ENCODE results near the gene MCL1. TPM values are rescaled to one million over a fixed set of nuclear protein-coding genes. Genes with fewer than 3 reads are reported as not detected.

The MCL1 gene
- total and polyA plus RNA-seq, 2 donors (not counting 1 experiment from before 2014, with no cell fraction given), result 108 to 233 TPM

- peak within 1 kb of the TSS; percentile 87 for H3K4me2 ChIP-seq (ENCODE audit: extremely low read depth, insufficient read depth, low read length)
- no peaks in the 10 kb centered on the region for H3K79me2 ChIP-seq (ENCODE audit: control insufficient read depth, insufficient read depth, low read length)
- H3K4me1 ChIP-seq (ENCODE audit: control insufficient read depth, extremely low read depth, insufficient read depth, low read length), result peaks cover 14% of the 10 kb centered on the region
- DNase-seq (ENCODE audit: low read depth in 2 of 2), result peak; percentile 80 to 87
- no peaks in the 10 kb centered on the region for H3K36me3 ChIP-seq (ENCODE audit: control insufficient read depth, insufficient read depth, low read length)
- H3K9ac ChIP-seq (ENCODE audit: insufficient read depth, low read length), result peak within 1 kb of the TSS; percentile 61
- TF ChIP-seq, protein P1, sequence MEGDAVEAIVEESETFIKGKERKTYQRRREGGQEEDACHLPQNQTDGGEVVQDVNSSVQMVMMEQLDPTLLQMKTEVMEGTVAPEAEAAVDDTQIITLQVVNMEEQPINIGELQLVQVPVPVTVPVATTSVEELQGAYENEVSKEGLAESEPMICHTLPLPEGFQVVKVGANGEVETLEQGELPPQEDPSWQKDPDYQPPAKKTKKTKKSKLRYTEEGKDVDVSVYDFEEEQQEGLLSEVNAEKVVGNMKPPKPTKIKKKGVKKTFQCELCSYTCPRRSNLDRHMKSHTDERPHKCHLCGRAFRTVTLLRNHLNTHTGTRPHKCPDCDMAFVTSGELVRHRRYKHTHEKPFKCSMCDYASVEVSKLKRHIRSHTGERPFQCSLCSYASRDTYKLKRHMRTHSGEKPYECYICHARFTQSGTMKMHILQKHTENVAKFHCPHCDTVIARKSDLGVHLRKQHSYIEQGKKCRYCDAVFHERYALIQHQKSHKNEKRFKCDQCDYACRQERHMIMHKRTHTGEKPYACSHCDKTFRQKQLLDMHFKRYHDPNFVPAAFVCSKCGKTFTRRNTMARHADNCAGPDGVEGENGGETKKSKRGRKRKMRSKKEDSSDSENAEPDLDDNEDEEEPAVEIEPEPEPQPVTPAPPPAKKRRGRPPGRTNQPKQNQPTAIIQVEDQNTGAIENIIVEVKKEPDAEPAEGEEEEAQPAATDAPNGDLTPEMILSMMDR (conservative IDR thresholded peaks at IDR 0.05 in 1 of 2, IDR thresholded peaks at IDR 0.05 in 1 of 2; ENCODE audit: low read depth in 1 of 2, low read length in 2 of 2), result no peak
- no peak for TF ChIP-seq EZH2 (IDR thresholded peaks at IDR 0.05; ENCODE audit: low read length, missing control alignments)
- H4K20me1 ChIP-seq (ENCODE audit: control insufficient read depth, extremely low read depth, insufficient read depth, low read length), result no peaks in the 10 kb centered on the region
- peak within 1 kb of the TSS; percentile 50 for H2AFZ ChIP-seq (ENCODE audit: low read length)
- peak within 1 kb of the TSS; percentile 74 for H3K27ac ChIP-seq (ENCODE audit: insufficient read depth, low read length)
- H3K9me3 ChIP-seq (ENCODE audit: control insufficient read depth, insufficient read depth, low read depth, low read length), result no peaks in the 10 kb centered on the region
- no peaks in the 10 kb centered on the region for H3K27me3 ChIP-seq (ENCODE audit: control insufficient read depth, insufficient read depth, low read length)
- H3K4me3 ChIP-seq (replicated peaks in 1 of 4; ENCODE audit: control extremely low read depth in 1 of 4, insufficient read depth in 1 of 4, low read depth in 3 of 4, low read length in 4 of 4), result peak within 1 kb of the TSS; percentile 49 to 77 (median 60)
Measured at GRCh38 chr1:150548632-150549495, 30.5 kb downstream of the MCL1 start, which contains the start of gene ADAMTSL4. Gene ADAMTSL4, plus strand, starts transcription at chr1:150549408. Its CDS starts 2,881 bp downstream, at chr1:150552289.

- no peak for TF ChIP-seq EZH2 (IDR thresholded peaks at IDR 0.05; ENCODE audit: low read length, missing control alignments)
- peak overlapping the region; percentile 74 for H3K27ac ChIP-seq (ENCODE audit: insufficient read depth, low read length)
- no peaks in the 10 kb centered on the region for H3K27me3 ChIP-seq (ENCODE audit: control insufficient read depth, insufficient read depth, low read length)
- no peaks in the 10 kb centered on the region for H4K20me1 ChIP-seq (ENCODE audit: control insufficient read depth, extremely low read depth, insufficient read depth, low read length)
- no peak overlapping the region for H3K9ac ChIP-seq (ENCODE audit: insufficient read depth, low read length)
- no peaks in the 10 kb centered on the region for H3K36me3 ChIP-seq (ENCODE audit: control insufficient read depth, insufficient read depth, low read length)
- peak overlapping the region; percentile 49 to 70 (median 56) for H3K4me3 ChIP-seq (replicated peaks in 1 of 4; ENCODE audit: control extremely low read depth in 1 of 4, insufficient read depth in 1 of 4, low read depth in 3 of 4, low read length in 4 of 4)
- H2AFZ ChIP-seq (ENCODE audit: low read length), result no peak overlapping the region
- H3K79me2 ChIP-seq (ENCODE audit: control insufficient read depth, insufficient read depth, low read length), result no peaks in the 10 kb centered on the region
- DNase-seq (ENCODE audit: low read depth in 2 of 2), result no peak
- H3K9me3 ChIP-seq (ENCODE audit: control insufficient read depth, insufficient read depth, low read depth, low read length), result no peaks in the 10 kb centered on the region
- H3K4me2 ChIP-seq (ENCODE audit: extremely low read depth, insufficient read depth, low read length), result peak overlapping the region; percentile 86
- H3K4me1 ChIP-seq (ENCODE audit: control insufficient read depth, extremely low read depth, insufficient read depth, low read length), result peaks cover 14% of the 10 kb centered on the region
Measured at GRCh38 chr1:150548324-150548631, 31.1 kb downstream of the MCL1 start.

GRCh38 chr1:150546294-150546937 is 33.0 kb downstream of the MCL1 start:
- H3K27me3 ChIP-seq (ENCODE audit: control insufficient read depth, insufficient read depth, low read length), result no peaks in the 10 kb centered on the region
- no peak overlapping the region for H3K4me3 ChIP-seq (replicated peaks in 1 of 4; ENCODE audit: control extremely low read depth in 1 of 4, insufficient read depth in 1 of 4, low read depth in 3 of 4, low read length in 4 of 4)
- no peak overlapping the region for H3K4me2 ChIP-seq (ENCODE audit: extremely low read depth, insufficient read depth, low read length)
- no peaks in the 10 kb centered on the region for H3K36me3 ChIP-seq (ENCODE audit: control insufficient read depth, insufficient read depth, low read length)
- no peak for TF ChIP-seq EZH2 (IDR thresholded peaks at IDR 0.05; ENCODE audit: low read length, missing control alignments)
- TF ChIP-seq, protein P1 (conservative IDR thresholded peaks at IDR 0.05 in 1 of 2, IDR thresholded peaks at IDR 0.05 in 1 of 2; ENCODE audit: low read depth in 1 of 2, low read length in 2 of 2), result no peak
- no peaks in the 10 kb centered on the region for H4K20me1 ChIP-seq (ENCODE audit: control insufficient read depth, extremely low read depth, insufficient read depth, low read length)
- no peak overlapping the region for H3K27ac ChIP-seq (ENCODE audit: insufficient read depth, low read length)
- H3K79me2 ChIP-seq (ENCODE audit: control insufficient read depth, insufficient read depth, low read length), result no peaks in the 10 kb centered on the region
- no peak for DNase-seq (ENCODE audit: low read depth in 2 of 2)
- no peak overlapping the region for H2AFZ ChIP-seq (ENCODE audit: low read length)
- peaks cover 2% of the 10 kb centered on the region for H3K4me1 ChIP-seq (ENCODE audit: control insufficient read depth, extremely low read depth, insufficient read depth, low read length)
- no peaks in the 10 kb centered on the region for H3K9me3 ChIP-seq (ENCODE audit: control insufficient read depth, insufficient read depth, low read depth, low read length)
- H3K9ac ChIP-seq (ENCODE audit: insufficient read depth, low read length), result no peak overlapping the region
